ENCODE data around the gene SETD3.

The SETD3 gene

DNA sequence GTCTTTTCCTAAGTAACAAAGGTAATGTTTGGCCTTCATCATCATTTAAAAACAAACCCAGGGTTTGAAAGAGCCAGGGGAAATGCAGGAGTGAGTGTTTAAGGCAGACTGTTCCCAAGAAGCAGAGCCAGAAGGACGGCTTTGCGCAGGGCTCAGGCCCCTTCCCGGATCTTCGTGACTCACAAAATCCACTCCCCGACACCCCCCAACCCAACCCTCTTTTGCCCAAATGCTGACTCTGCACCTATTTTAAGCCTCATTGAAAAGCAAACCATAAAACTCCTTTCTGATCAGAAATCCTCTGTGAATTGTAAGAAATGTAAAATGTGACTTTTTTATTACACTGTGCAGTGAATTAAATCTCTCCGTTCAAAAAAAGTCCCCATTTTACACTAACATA lies 67.5 kb downstream of the SETD3 start:
- no peak overlapping the region for H4K8ac ChIP-seq (ENCODE audit: low read depth, low read length)
- no peak overlapping the region for H2BK5ac ChIP-seq (ENCODE audit: low read length)
- H2AK5ac ChIP-seq (ENCODE audit: low read depth, low read length): no peak overlapping the region
- no peak overlapping the region for H3K4ac ChIP-seq (ENCODE audit: low read length)
- H3K9ac ChIP-seq (ENCODE audit: low read depth, low read length, poor library complexity): no peak overlapping the region
- no peak overlapping the region for H4K91ac ChIP-seq (ENCODE audit: low read depth, low read length, poor library complexity)
- H3K36me3 ChIP-seq (replicated peaks in 1 of 2; ENCODE audit: control insufficient read depth in 2 of 2, insufficient read depth in 2 of 2, low read length in 2 of 2): peaks cover 3 to 30% of the 10 kb centered on the region in 2 donors
- no peak overlapping the region for H3K18ac ChIP-seq (ENCODE audit: low read length)
- no peaks in the 10 kb centered on the region for H3K9me3 ChIP-seq (replicated peaks in 1 of 2; ENCODE audit: control insufficient read depth in 2 of 2, insufficient read depth in 1 of 2, low read depth in 1 of 2, low read length in 2 of 2)
- H3K4me1 ChIP-seq (ENCODE audit: control insufficient read depth in 2 of 2, insufficient read depth in 1 of 2, low read depth in 1 of 2, low read length in 2 of 2): peaks cover 17 to 19% of the 10 kb centered on the region in 2 donors
- H2BK12ac ChIP-seq (ENCODE audit: low read length): no peak overlapping the region
- no peaks in the 10 kb centered on the region for H3K79me1 ChIP-seq (ENCODE audit: low read depth, low read length)
- H3K4me3 ChIP-seq (ENCODE audit: low read length in 2 of 2): no peak overlapping the region
- no peak overlapping the region for H3K27ac ChIP-seq (replicated peaks; ENCODE audit: low read length)
- no peak for DNase-seq (ENCODE audit: low spot score)
- no peaks in the 10 kb centered on the region for H3K27me3 ChIP-seq (ENCODE audit: control insufficient read depth in 3 of 3, insufficient read depth in 3 of 3, low read depth in 1 of 3, low read length in 3 of 3)
- H2BK120ac ChIP-seq (ENCODE audit: low read depth, low read length): no peak overlapping the region
- H3K14ac ChIP-seq (ENCODE audit: low read length): no peak overlapping the region
- no CpG with 5 or more reads among the region's 6 CpGs for WGBS, 2 donors (ENCODE audit: extremely low coverage in 2 of 2, insufficient read length in 2 of 2, insufficient replicate concordance in 1 of 2)
- no peak overlapping the region for H3K4me2 ChIP-seq (ENCODE audit: insufficient read depth, low read length, poor library complexity, severe bottlenecking)
- no peak overlapping the region for H3K23ac ChIP-seq (ENCODE audit: low read depth, low read length, poor library complexity)
- H2BK15ac ChIP-seq (ENCODE audit: low read length): no peak overlapping the region
- H2AFZ ChIP-seq (ENCODE audit: low read length): no peak overlapping the region

DNA sequence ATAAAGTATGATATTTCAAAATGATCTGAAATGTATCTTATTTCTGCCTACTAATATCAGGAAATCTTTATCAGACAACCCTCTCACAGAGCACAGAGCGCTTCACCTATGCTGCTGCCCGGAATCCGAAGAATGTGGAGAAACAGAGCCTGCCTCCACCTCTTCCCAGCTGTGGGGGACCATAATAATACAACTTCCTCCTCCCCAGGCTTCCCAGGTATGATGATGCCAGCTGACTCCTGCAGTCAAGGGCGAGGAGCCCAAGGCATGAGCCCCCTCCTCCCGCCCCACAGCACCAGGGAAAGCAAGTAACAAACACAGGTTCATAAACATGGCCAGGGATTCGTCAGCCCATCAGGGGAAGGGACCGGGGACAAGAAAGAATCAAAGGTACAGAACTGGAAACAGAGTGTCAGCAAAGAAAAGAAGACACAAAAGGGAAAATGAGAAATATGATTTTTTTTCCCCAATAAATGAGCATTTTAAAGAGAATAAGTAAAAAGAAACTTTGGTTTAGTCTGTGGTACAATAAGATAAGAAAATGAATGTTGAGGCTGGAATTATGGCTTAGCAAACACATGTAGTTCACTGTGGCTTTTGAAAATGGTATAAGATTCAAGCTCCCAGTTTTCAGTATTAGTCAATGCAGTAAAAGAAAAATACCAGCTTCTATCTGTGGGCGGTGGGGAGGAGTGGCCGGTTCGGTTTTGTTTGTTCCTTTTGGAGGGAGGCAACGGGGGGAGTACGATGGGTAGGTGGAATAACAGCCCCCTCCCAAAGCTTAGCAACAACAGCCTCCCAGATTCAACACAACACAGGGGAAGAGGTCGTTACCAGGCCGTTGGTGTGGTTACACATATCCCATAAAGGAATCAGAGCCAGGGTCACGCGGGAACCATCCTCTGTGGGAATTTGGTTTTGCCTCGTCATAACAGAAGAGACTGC lies 68.3 kb downstream of the SETD3 start:
- no CpG with 5 or more reads among the region's 17 CpGs for WGBS, 2 donors (ENCODE audit: extremely low coverage in 2 of 2, insufficient read length in 2 of 2, insufficient replicate concordance in 1 of 2)
- Histone ChIP-seq H3K4ac (ENCODE audit: low read length) (no peak overlapping the region), H3K9ac (ENCODE audit: low read depth, low read length, poor library complexity) (no peak overlapping the region), H3K18ac (ENCODE audit: low read length) (peak overlapping the region; percentile 71), H3K79me1 (ENCODE audit: low read depth, low read length) (no peaks in the 10 kb centered on the region), H3K23ac (ENCODE audit: low read depth, low read length, poor library complexity) (no peak overlapping the region), H3K9me3 (replicated peaks in 1 of 2; ENCODE audit: control insufficient read depth in 2 of 2, insufficient read depth in 1 of 2, low read depth in 1 of 2, low read length in 2 of 2) (no peaks in the 10 kb centered on the region), H4K91ac (ENCODE audit: low read depth, low read length, poor library complexity) (no peak overlapping the region), H2BK120ac (ENCODE audit: low read depth, low read length) (no peak overlapping the region), H2BK5ac (ENCODE audit: low read length) (no peak overlapping the region), H3K4me3 (ENCODE audit: low read length in 2 of 2) (no peak overlapping the region), H2BK12ac (ENCODE audit: low read length) (peak overlapping the region; percentile 3), H4K8ac (ENCODE audit: low read depth, low read length) (no peak overlapping the region), H3K4me1 (ENCODE audit: control insufficient read depth in 2 of 2, insufficient read depth in 1 of 2, low read depth in 1 of 2, low read length in 2 of 2) (peaks cover 17 to 19% of the 10 kb centered on the region in 2 donors), H3K27me3 (ENCODE audit: control insufficient read depth in 3 of 3, insufficient read depth in 3 of 3, low read depth in 1 of 3, low read length in 3 of 3) (no peaks in the 10 kb centered on the region), H2BK15ac (ENCODE audit: low read length) (no peak overlapping the region), H3K14ac (ENCODE audit: low read length) (peak overlapping the region; percentile 3), H2AK5ac (ENCODE audit: low read depth, low read length) (no peak overlapping the region), H2AFZ (ENCODE audit: low read length) (no peak overlapping the region), H3K36me3 (replicated peaks in 1 of 2; ENCODE audit: control insufficient read depth in 2 of 2, insufficient read depth in 2 of 2, low read length in 2 of 2) (peaks cover 3 to 32% of the 10 kb centered on the region in 2 donors), H3K27ac (replicated peaks; ENCODE audit: low read length) (no peak overlapping the region), H3K4me2 (ENCODE audit: insufficient read depth, low read length, poor library complexity, severe bottlenecking) (no peak overlapping the region)
- no peak for DNase-seq (ENCODE audit: low spot score)

DNA sequence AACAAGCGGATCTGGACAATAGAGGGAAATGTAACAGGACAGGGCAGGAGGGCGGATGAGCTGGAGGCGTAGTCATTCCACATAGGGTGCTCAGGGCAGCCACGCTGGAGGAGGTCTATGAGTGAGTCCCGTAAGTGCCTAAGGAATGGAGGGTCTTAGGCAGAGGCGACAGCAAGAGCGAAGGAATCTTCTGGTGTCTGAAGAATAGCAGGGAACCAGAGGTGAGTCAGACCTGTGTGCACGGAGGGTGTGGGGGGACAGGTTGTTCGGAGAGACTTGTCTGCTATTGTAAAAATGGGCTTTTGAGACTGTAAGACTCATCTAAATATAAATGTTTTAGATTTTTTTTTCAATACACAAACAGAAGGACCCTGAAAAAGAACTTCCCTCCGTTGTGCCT lies 70.6 kb downstream of the SETD3 start:
- no peak overlapping the region for H4K91ac ChIP-seq (ENCODE audit: low read depth, low read length, poor library complexity)

DNA sequence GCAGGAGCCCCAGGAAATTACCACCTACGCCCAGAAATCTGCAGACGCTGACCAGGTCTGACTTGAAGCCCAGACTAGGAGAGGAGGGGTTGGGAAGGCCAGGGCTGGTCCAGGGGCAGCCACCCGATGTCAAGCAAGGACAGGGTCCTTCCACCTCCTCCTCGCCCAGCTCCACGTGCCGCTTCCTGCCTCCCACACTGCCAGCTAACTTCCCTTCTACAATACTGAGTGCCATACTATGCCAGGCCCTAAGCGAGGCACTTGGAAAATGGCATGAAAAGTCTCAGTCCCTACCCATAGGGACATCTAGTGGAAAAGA lies 71.7 kb downstream of the SETD3 start:
- H2BK12ac ChIP-seq (ENCODE audit: low read length): peak overlapping the region; percentile 12
- no peaks in the 10 kb centered on the region for H3K9me3 ChIP-seq (replicated peaks in 1 of 2; ENCODE audit: control insufficient read depth in 2 of 2, insufficient read depth in 1 of 2, low read depth in 1 of 2, low read length in 2 of 2)
- DNase-seq (ENCODE audit: low spot score): no peak
- H3K23ac ChIP-seq (ENCODE audit: low read depth, low read length, poor library complexity): no peak overlapping the region
- H3K9ac ChIP-seq (ENCODE audit: low read depth, low read length, poor library complexity): no peak overlapping the region
- no peak overlapping the region for H3K27ac ChIP-seq (replicated peaks; ENCODE audit: low read length)
- no peak overlapping the region for H2BK15ac ChIP-seq (ENCODE audit: low read length)
- WGBS, 2 donors (ENCODE audit: extremely low coverage in 2 of 2, insufficient read length in 2 of 2, insufficient replicate concordance in 1 of 2): no CpG with 5 or more reads among the region's 7 CpGs
- H3K79me1 ChIP-seq (ENCODE audit: low read depth, low read length): no peaks in the 10 kb centered on the region
- no peaks in the 10 kb centered on the region for H3K27me3 ChIP-seq (ENCODE audit: control insufficient read depth in 3 of 3, insufficient read depth in 3 of 3, low read depth in 1 of 3, low read length in 3 of 3)
- H2BK120ac ChIP-seq (ENCODE audit: low read depth, low read length): no peak overlapping the region
- H3K36me3 ChIP-seq (replicated peaks in 1 of 2; ENCODE audit: control insufficient read depth in 2 of 2, insufficient read depth in 2 of 2, low read length in 2 of 2): peaks cover 8 to 56% of the 10 kb centered on the region in 2 donors
- no peak overlapping the region for H4K8ac ChIP-seq (ENCODE audit: low read depth, low read length)
- H3K4me1 ChIP-seq (ENCODE audit: control insufficient read depth in 2 of 2, insufficient read depth in 1 of 2, low read depth in 1 of 2, low read length in 2 of 2): peaks cover 15 to 19% of the 10 kb centered on the region in 2 donors
- H3K4me3 ChIP-seq (ENCODE audit: low read length in 2 of 2): no peak overlapping the region
- H3K18ac ChIP-seq (ENCODE audit: low read length): no peak overlapping the region
- H4K91ac ChIP-seq (ENCODE audit: low read depth, low read length, poor library complexity): no peak overlapping the region
- H3K14ac ChIP-seq (ENCODE audit: low read length): no peak overlapping the region
- H3K4me2 ChIP-seq (ENCODE audit: insufficient read depth, low read length, poor library complexity, severe bottlenecking): no peak overlapping the region
- no peak overlapping the region for H3K4ac ChIP-seq (ENCODE audit: low read length)
- H2AFZ ChIP-seq (ENCODE audit: low read length): no peak overlapping the region
- no peak overlapping the region for H2BK5ac ChIP-seq (ENCODE audit: low read length)
- no peak overlapping the region for H2AK5ac ChIP-seq (ENCODE audit: low read depth, low read length)

More for the DNA sequence above, 70.6 kb downstream of the SETD3 start:
- Histone ChIP-seq H3K14ac (ENCODE audit: low read length) (no peak overlapping the region), H3K23ac (ENCODE audit: low read depth, low read length, poor library complexity) (no peak overlapping the region), H2BK12ac (ENCODE audit: low read length) (no peak overlapping the region), H4K8ac (ENCODE audit: low read depth, low read length) (no peak overlapping the region), H3K79me1 (ENCODE audit: low read depth, low read length) (no peaks in the 10 kb centered on the region), H3K4me1 (ENCODE audit: control insufficient read depth in 2 of 2, insufficient read depth in 1 of 2, low read depth in 1 of 2, low read length in 2 of 2) (peaks cover 17 to 19% of the 10 kb centered on the region in 2 donors), H2BK5ac (ENCODE audit: low read length) (no peak overlapping the region), H3K4me2 (ENCODE audit: insufficient read depth, low read length, poor library complexity, severe bottlenecking) (no peak overlapping the region), H3K4ac (ENCODE audit: low read length) (no peak overlapping the region), H3K9me3 (replicated peaks in 1 of 2; ENCODE audit: control insufficient read depth in 2 of 2, insufficient read depth in 1 of 2, low read depth in 1 of 2, low read length in 2 of 2) (no peaks in the 10 kb centered on the region), H2AFZ (ENCODE audit: low read length) (no peak overlapping the region), H3K27ac (replicated peaks; ENCODE audit: low read length) (no peak overlapping the region), H3K36me3 (replicated peaks in 1 of 2; ENCODE audit: control insufficient read depth in 2 of 2, insufficient read depth in 2 of 2, low read length in 2 of 2) (peaks cover 7 to 45% of the 10 kb centered on the region in 2 donors), H3K18ac (ENCODE audit: low read length) (no peak overlapping the region), H2BK120ac (ENCODE audit: low read depth, low read length) (no peak overlapping the region), H2AK5ac (ENCODE audit: low read depth, low read length) (no peak overlapping the region), H3K9ac (ENCODE audit: low read depth, low read length, poor library complexity) (no peak overlapping the region), H2BK15ac (ENCODE audit: low read length) (no peak overlapping the region), H3K4me3 (ENCODE audit: low read length in 2 of 2) (no peak overlapping the region), H3K27me3 (ENCODE audit: control insufficient read depth in 3 of 3, insufficient read depth in 3 of 3, low read depth in 1 of 3, low read length in 3 of 3) (no peaks in the 10 kb centered on the region)
- WGBS, 2 donors (ENCODE audit: extremely low coverage in 2 of 2, insufficient read length in 2 of 2, insufficient replicate concordance in 1 of 2): no CpG with 5 or more reads among the region's 10 CpGs
- DNase-seq (ENCODE audit: low spot score): no peak
